ENCODE measurements around the gene IRAG1. TPM values are rescaled to one million over a fixed set of nuclear protein-coding genes. Genes with fewer than 3 reads are reported as not detected.

Gene IRAG1, protein sequence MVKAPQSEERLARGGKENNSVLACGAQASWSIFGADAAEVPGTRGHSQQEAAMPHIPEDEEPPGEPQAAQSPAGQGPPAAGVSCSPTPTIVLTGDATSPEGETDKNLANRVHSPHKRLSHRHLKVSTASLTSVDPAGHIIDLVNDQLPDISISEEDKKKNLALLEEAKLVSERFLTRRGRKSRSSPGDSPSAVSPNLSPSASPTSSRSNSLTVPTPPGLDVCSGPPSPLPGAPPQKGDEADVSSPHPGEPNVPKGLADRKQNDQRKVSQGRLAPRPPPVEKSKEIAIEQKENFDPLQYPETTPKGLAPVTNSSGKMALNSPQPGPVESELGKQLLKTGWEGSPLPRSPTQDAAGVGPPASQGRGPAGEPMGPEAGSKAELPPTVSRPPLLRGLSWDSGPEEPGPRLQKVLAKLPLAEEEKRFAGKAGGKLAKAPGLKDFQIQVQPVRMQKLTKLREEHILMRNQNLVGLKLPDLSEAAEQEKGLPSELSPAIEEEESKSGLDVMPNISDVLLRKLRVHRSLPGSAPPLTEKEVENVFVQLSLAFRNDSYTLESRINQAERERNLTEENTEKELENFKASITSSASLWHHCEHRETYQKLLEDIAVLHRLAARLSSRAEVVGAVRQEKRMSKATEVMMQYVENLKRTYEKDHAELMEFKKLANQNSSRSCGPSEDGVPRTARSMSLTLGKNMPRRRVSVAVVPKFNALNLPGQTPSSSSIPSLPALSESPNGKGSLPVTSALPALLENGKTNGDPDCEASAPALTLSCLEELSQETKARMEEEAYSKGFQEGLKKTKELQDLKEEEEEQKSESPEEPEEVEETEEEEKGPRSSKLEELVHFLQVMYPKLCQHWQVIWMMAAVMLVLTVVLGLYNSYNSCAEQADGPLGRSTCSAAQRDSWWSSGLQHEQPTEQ
- total RNA-seq (not detected), polyA plus RNA-seq (not detected)

DNA sequence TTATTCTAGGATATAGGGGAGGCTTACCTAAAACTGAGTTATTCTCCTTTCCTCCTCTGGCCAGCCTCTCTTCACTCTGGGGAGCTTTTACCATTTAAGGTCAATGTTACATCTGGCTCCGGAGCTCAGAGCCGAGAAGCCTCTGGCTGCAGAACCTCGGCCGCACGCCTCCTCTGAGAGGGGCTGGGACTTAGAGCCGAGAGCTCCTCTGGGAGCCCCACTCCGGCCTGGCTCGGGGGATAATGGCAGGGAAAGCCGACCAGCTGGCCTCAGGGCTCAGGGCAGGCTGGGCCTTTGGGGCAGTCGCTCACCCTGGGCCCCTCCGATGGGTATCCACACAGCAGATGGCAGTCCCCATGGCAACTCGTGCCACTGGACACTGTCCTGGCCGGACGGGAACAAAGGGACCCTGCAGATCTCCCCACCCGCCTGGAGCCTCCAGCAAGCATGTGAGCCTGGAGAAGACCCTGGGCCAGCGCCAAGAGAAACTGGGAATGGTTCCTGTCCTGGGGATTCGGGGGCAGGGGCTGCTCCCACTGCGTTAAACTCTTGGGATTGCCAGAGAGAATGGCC lies at the start of gene IRAG1:
Gene IRAG1, minus strand, starts transcription at position 247 of the 573 bp plus-strand sequence. Its CDS starts 153 bp downstream, at position 94.
- H3K4me3 Mint-ChIP-seq = no peak within 1 kb of the TSS
- Histone ChIP-seq H3K36me3 (ENCODE audit: insufficient read depth, low read length) (no peaks in the 10 kb centered on the region), H3K27ac (ENCODE audit: low read depth, low read length) (no peak within 1 kb of the TSS), H3K4me1 (ENCODE audit: insufficient read depth, low read length) (no peaks in the 10 kb centered on the region), H3K9me3 (ENCODE audit: control insufficient read depth in 1 of 2, low read length in 2 of 2) (no peaks in the 10 kb centered on the region), H3K4me3 (ENCODE audit: low read length in 2 of 2) (no peak within 1 kb of the TSS), H3K27me3 (ENCODE audit: insufficient read depth, low read length) (no peaks in the 10 kb centered on the region)
- no peak for DNase-seq
- peaks cover 0 to 2% (median 0%) of the 10 kb centered on the region in 8 donors for H3K9me3 Mint-ChIP-seq
- no peaks in the 10 kb centered on the region for H3K4me1 Mint-ChIP-seq
- intact Hi-C loops (cut with micrococcal nuclease) = no loop called here
- peak within 1 kb of the TSS in 1 of 7 donors; percentile 89 for H3K27ac Mint-ChIP-seq
- ChIA-PET POLR2A (ENCODE audit: partially characterized antibody) (interaction anchor here (0.5 kb wide), 2 partner anchors 168 to 399 kb away, joined by 3 read pairs; no protein-coding TSS in a partner anchor), CTCF (ENCODE audit: partially characterized antibody) (no interaction called here)
- H3K27me3 Mint-ChIP-seq = peaks cover 13 to 17% of the 10 kb centered on the region in 2 donors
- H3K36me3 Mint-ChIP-seq = no peaks in the 10 kb centered on the region

DNA sequence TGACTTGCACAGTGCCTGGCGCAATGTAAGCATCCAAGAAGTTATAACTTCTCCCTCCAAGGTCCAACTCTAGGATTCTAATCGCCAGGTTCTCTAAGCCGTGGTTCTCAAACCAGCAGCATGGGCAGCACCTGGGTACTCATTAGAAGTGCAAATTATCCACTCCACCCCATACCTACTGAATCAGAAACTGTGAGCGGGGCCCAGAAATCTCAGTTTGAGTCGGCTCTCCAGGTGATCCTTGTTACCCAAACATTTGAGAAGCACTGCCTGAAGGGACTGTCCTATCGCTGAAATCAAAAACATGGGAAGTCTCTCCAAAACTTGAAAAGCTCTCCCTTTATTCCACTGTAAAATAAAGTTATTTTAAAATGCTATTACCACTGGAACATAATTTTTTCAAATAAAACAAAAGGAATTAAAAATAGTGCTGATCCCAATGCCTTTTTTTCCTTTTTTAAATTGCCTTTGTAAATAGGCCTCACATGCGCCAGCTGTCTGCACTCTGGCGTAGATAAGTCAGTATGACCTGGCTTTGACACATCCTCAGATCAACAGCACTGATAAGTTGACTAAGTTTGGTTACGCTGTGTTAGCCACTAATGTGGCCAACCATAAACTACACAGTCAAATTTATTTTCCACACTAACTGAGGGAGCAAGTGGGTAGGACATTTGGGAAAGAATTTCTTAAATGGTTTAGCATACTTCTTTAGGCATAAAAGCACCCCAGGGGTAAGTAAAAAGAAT lies 49.1 kb upstream of the IRAG1 start:
- Histone ChIP-seq H3K4me3 (ENCODE audit: low read length in 2 of 2) (no peak overlapping the region), H3K4me1 (ENCODE audit: insufficient read depth, low read length) (peaks cover 41% of the 10 kb centered on the region), H3K36me3 (ENCODE audit: insufficient read depth, low read length) (no peaks in the 10 kb centered on the region), H3K27me3 (ENCODE audit: insufficient read depth, low read length) (no peaks in the 10 kb centered on the region), H3K9me3 (ENCODE audit: control insufficient read depth in 1 of 2, low read length in 2 of 2) (no peaks in the 10 kb centered on the region), H3K27ac (ENCODE audit: low read depth, low read length) (peak overlapping the region; percentile 40)
- Mint-ChIP-seq H3K4me1 (peaks cover 27 to 57% (median 36%) of the 10 kb centered on the region in 4 donors), H3K36me3 (no peaks in the 10 kb centered on the region), H3K4me3 (peak overlapping the region; percentile 16 to 86 (median 72)), H3K27me3 (no peaks in the 10 kb centered on the region), H3K27ac (peak overlapping the region; percentile 80 to 93 (median 84)), H3K9me3 (no peaks in the 10 kb centered on the region)
- intact Hi-C loops (cut with micrococcal nuclease) = loop anchor here (1.0 to 2.0 kb wide), 3 partner anchors 9 to 202 kb away; partner anchors contain the start of genes CTR9, EIF4G2 and RNF141
- DNase-seq = peak; percentile 44 to 81 (median 54)
- ChIA-PET CTCF (ENCODE audit: partially characterized antibody) (interaction anchor here (0.7 to 2.9 kb wide), 7 partner anchors 8 to 336 kb away, joined by 3 to 9 read pairs (median 4); partner anchors contain the start of gene CTR9), POLR2A (ENCODE audit: partially characterized antibody) (interaction anchor here (0.8 to 2.4 kb wide), 7 partner anchors 8 to 1100 kb away, joined by 3 to 15 read pairs (median 5); partner anchors contain the start of genes CTR9, EIF4G2 and ZBED5)

GRCh38 chr11:10735481-10736475 lies 42.2 kb upstream of the IRAG1 start:
- Histone ChIP-seq H3K4me1 (ENCODE audit: insufficient read depth, low read length) (peaks cover 10% of the 10 kb centered on the region), H3K4me3 (ENCODE audit: low read length in 2 of 2) (no peak overlapping the region), H3K27me3 (ENCODE audit: insufficient read depth, low read length) (no peaks in the 10 kb centered on the region), H3K27ac (ENCODE audit: low read depth, low read length) (no peak overlapping the region), H3K9me3 (ENCODE audit: control insufficient read depth in 1 of 2, low read length in 2 of 2) (no peaks in the 10 kb centered on the region), H3K36me3 (ENCODE audit: insufficient read depth, low read length) (no peaks in the 10 kb centered on the region)
- H3K4me3 Mint-ChIP-seq = peak overlapping the region; percentile 36 to 81 (median 64)
- ChIA-PET CTCF (ENCODE audit: partially characterized antibody) (interaction anchor here (0.7 to 6.7 kb wide), 15 partner anchors 9 to 369 kb away, joined by 3 to 45 read pairs (median 5); partner anchors contain the start of gene RNF141), POLR2A (ENCODE audit: partially characterized antibody) (interaction anchor here (1.0 to 1.7 kb wide), 2 partner anchors 9 to 281 kb away, joined by 3 read pairs; partner anchors contain the start of gene AMPD3)
- H3K4me1 Mint-ChIP-seq = peaks cover 9 to 26% (median 17%) of the 10 kb centered on the region in 4 donors
- H3K36me3 Mint-ChIP-seq = no peaks in the 10 kb centered on the region
- no peaks in the 10 kb centered on the region for H3K9me3 Mint-ChIP-seq
- H3K27ac Mint-ChIP-seq = peak overlapping the region in 5 of 7 donors; percentile 28 to 70 (median 45)
- DNase-seq = peak; percentile 77 to 83 (median 80)
- intact Hi-C loops (cut with micrococcal nuclease) = loop anchor here (1.0 to 5.0 kb wide), 6 partner anchors 81 to 873 kb away; partner anchors contain the start of gene AMPD3
- H3K27me3 Mint-ChIP-seq = peaks cover 4 to 9% of the 10 kb centered on the region in 2 donors

DNA sequence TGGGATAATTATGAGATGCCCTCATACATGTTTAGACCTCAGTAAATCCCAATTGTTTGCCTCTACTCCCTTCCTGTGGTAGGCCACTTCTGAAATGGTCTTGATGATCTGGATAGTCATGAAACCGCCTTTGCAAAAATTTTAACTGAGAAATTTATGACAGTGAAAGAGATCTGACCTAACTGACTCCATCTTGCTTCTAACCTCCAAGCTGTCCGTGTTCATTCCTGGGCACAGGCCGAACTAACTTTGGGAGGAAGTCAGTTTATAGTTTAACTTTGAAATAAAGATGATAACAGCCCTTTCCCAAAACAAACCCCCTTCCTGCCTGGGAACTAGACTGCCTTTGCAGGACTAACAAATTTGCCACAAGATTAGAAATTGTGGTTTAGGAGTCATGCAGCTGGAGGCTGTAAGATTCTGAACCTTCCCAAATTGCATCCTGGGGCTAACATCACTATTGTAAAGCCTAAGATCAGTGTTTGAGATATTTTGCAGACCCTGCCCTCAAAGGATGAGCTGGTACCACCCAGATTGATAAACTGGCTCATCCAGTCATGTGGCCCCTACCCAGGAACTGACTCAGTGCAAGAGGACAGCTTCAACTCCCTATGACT lies 37.6 kb upstream of the IRAG1 start:
- intact Hi-C loops (cut with micrococcal nuclease) = no loop called here
- no peaks in the 10 kb centered on the region for H3K9me3 Mint-ChIP-seq
- no peak overlapping the region for H3K27ac Mint-ChIP-seq
- CTCF ChIA-PET (ENCODE audit: partially characterized antibody) = interaction anchor here (0.5 to 1.5 kb wide), 3 partner anchors 9 to 326 kb away, joined by 3 read pairs; no protein-coding TSS in a partner anchor
- H3K4me3 Mint-ChIP-seq = no peak overlapping the region
- POLR2A ChIA-PET (ENCODE audit: partially characterized antibody) = interaction anchor here (1.1 kb wide), 1 partner anchor 12 kb away, joined by 3 read pairs; no protein-coding TSS in a partner anchor
- H3K4me3 ChIP-seq (ENCODE audit: low read length in 2 of 2) = no peak overlapping the region
- no peak for DNase-seq
- H3K27ac ChIP-seq (ENCODE audit: low read depth, low read length) = no peak overlapping the region
- H3K27me3 Mint-ChIP-seq = peaks cover 1 to 9% of the 10 kb centered on the region in 2 donors
- H3K27me3 ChIP-seq (ENCODE audit: insufficient read depth, low read length) = no peaks in the 10 kb centered on the region
- H3K4me1 Mint-ChIP-seq = peaks cover 10 to 17% (median 11%) of the 10 kb centered on the region in 4 donors
- no peaks in the 10 kb centered on the region for H3K9me3 ChIP-seq (ENCODE audit: control insufficient read depth in 1 of 2, low read length in 2 of 2)
- no peaks in the 10 kb centered on the region for H3K36me3 Mint-ChIP-seq
- H3K4me1 ChIP-seq (ENCODE audit: insufficient read depth, low read length) = peaks cover 12% of the 10 kb centered on the region
- H3K36me3 ChIP-seq (ENCODE audit: insufficient read depth, low read length) = no peaks in the 10 kb centered on the region

- H3K36me3 Mint-ChIP-seq = no peaks in the 10 kb centered on the region
- CTCF ChIA-PET (ENCODE audit: partially characterized antibody) = interaction anchor here (0.7 to 1.6 kb wide), 5 partner anchors 188 to 327 kb away, joined by 3 read pairs; no protein-coding TSS in a partner anchor
- no peaks in the 10 kb centered on the region for H3K27me3 ChIP-seq (ENCODE audit: insufficient read depth, low read length)
These were observed 36.6 kb upstream of the IRAG1 start for GRCh38 chr11:10730151-10730550.

More at GRCh38 chr11:10730151-10730550, 36.6 kb upstream of the IRAG1 start:
- intact Hi-C loops (cut with micrococcal nuclease) = no loop called here
- no peak for DNase-seq
- Histone ChIP-seq H3K4me1 (ENCODE audit: insufficient read depth, low read length) (peaks cover 13% of the 10 kb centered on the region), H3K27ac (ENCODE audit: low read depth, low read length) (no peak overlapping the region), H3K9me3 (ENCODE audit: control insufficient read depth in 1 of 2, low read length in 2 of 2) (no peaks in the 10 kb centered on the region), H3K4me3 (ENCODE audit: low read length in 2 of 2) (no peak overlapping the region), H3K36me3 (ENCODE audit: insufficient read depth, low read length) (no peaks in the 10 kb centered on the region)
- POLR2A ChIA-PET (ENCODE audit: partially characterized antibody) = interaction anchor here (0.6 to 1.1 kb wide), 2 partner anchors 13 to 229 kb away, joined by 3 read pairs; no protein-coding TSS in a partner anchor
- H3K4me1 Mint-ChIP-seq = peaks cover 11 to 17% (median 12%) of the 10 kb centered on the region in 4 donors
- H3K27me3 Mint-ChIP-seq = peaks cover 1 to 9% of the 10 kb centered on the region in 2 donors
- peak overlapping the region in 1 of 7 donors; percentile 54 for H3K27ac Mint-ChIP-seq
- no peak overlapping the region for H3K4me3 Mint-ChIP-seq
- H3K9me3 Mint-ChIP-seq = no peaks in the 10 kb centered on the region
